ENCODE results near the gene CGN.

Gene CGN

GRCh38 chr1:151526735-151527525, 15.7 kb downstream of the CGN start:
- Histone ChIP-seq H3K27me3 (ENCODE audit: insufficient read depth, low read length, poor library complexity) (no peaks in the 10 kb centered on the region), H2AFZ (ENCODE audit: low read depth, low read length) (no peak overlapping the region), H3K9ac (ENCODE audit: low read depth, low read length) (no peak overlapping the region), H3K4me3 (ENCODE audit: low read depth in 1 of 2, low read length in 2 of 2) (no peak overlapping the region), H4K20me1 (ENCODE audit: insufficient read depth, low read length) (no peaks in the 10 kb centered on the region), H3K79me2 (ENCODE audit: insufficient read depth, low read length) (no peaks in the 10 kb centered on the region), H3K4me2 (ENCODE audit: insufficient read depth, low read length) (no peak overlapping the region), H3K9me3 (ENCODE audit: insufficient read depth, low read length, severe bottlenecking) (no peaks in the 10 kb centered on the region), H3K36me3 (ENCODE audit: insufficient read depth, low read length) (no peaks in the 10 kb centered on the region), H3K27ac (ENCODE audit: low read length) (no peak overlapping the region), H3K4me1 (ENCODE audit: insufficient read depth, low read length) (no peaks in the 10 kb centered on the region)
- no peak for ATAC-seq (ENCODE audit: insufficient read depth, low read depth)
- TF ChIP-seq CTCF (IDR thresholded peaks at IDR 0.05; ENCODE audit: borderline replicate concordance, extremely low read depth, low read length, poor library complexity, severe bottlenecking), result no peak
- no peak for TF ChIP-seq EZH2 (IDR thresholded peaks at IDR 0.05; ENCODE audit: borderline replicate concordance, low read depth, low read length, severe bottlenecking)
- DNase-seq, result no peak

DNA sequence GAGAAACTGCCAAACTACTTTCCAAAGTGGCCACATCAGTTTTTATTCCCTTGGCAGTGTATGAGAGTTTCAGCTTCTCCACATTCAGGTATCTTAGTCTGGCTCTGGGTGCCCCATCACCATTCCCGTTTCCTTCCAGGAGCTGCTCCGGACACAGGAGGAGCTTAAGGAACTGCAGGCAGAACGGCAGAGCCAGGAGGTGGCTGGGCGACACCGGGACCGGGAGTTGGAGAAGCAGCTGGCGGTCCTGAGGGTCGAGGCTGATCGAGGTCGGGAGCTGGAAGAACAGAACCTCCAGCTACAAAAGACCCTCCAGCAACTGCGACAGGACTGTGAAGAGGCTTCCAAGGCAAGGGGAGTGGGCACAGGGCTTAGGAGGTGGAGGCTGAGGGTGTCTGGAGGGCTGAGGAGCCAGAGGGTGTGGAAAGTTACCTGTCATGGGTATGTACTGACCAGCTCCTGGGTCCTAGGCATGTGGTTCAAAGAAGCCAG, 18.1 kb downstream of the CGN start:
- Histone ChIP-seq H3K4me2 (ENCODE audit: insufficient read depth, low read length) (no peak overlapping the region), H3K9ac (ENCODE audit: low read depth, low read length) (no peak overlapping the region), H3K79me2 (ENCODE audit: insufficient read depth, low read length) (no peaks in the 10 kb centered on the region), H3K36me3 (ENCODE audit: insufficient read depth, low read length) (no peaks in the 10 kb centered on the region), H3K9me3 (ENCODE audit: insufficient read depth, low read length, severe bottlenecking) (no peaks in the 10 kb centered on the region), H4K20me1 (ENCODE audit: insufficient read depth, low read length) (no peaks in the 10 kb centered on the region), H2AFZ (ENCODE audit: low read depth, low read length) (no peak overlapping the region), H3K27me3 (ENCODE audit: insufficient read depth, low read length, poor library complexity) (no peaks in the 10 kb centered on the region), H3K4me3 (ENCODE audit: low read depth in 1 of 2, low read length in 2 of 2) (no peak overlapping the region), H3K27ac (ENCODE audit: low read length) (no peak overlapping the region), H3K4me1 (ENCODE audit: insufficient read depth, low read length) (no peaks in the 10 kb centered on the region)
- DNase-seq (no peak), ATAC-seq (ENCODE audit: insufficient read depth, low read depth) (no peak)
- TF ChIP-seq CTCF (IDR thresholded peaks at IDR 0.05; ENCODE audit: borderline replicate concordance, extremely low read depth, low read length, poor library complexity, severe bottlenecking) (no peak), EZH2 (IDR thresholded peaks at IDR 0.05; ENCODE audit: borderline replicate concordance, low read depth, low read length, severe bottlenecking) (no peak)

DNA sequence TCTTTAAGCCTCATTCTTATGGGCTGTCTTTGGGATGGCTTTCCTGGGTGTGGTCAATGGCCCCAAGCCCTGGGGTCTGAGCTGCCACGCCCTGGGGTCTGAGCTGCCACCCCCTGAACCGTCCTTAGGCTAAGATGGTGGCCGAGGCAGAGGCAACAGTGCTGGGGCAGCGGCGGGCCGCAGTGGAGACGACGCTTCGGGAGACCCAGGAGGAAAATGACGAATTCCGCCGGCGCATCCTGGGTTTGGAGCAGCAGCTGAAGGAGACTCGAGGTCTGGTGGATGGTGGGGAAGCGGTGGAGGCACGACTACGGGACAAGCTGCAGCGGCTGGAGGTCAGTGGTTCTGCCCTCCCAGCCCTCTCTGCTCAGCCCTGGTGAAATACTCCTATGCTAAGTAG, 18.6 kb downstream of the CGN start:
- no peak overlapping the region for H2AFZ ChIP-seq (ENCODE audit: low read depth, low read length)
- H3K27me3 ChIP-seq (ENCODE audit: insufficient read depth, low read length, poor library complexity), result no peaks in the 10 kb centered on the region
- H3K4me3 ChIP-seq (ENCODE audit: low read depth in 1 of 2, low read length in 2 of 2), result no peak overlapping the region
- H3K4me2 ChIP-seq (ENCODE audit: insufficient read depth, low read length), result no peak overlapping the region
- no peak for TF ChIP-seq CTCF (IDR thresholded peaks at IDR 0.05; ENCODE audit: borderline replicate concordance, extremely low read depth, low read length, poor library complexity, severe bottlenecking)
- TF ChIP-seq EZH2 (IDR thresholded peaks at IDR 0.05; ENCODE audit: borderline replicate concordance, low read depth, low read length, severe bottlenecking), result no peak
- no peaks in the 10 kb centered on the region for H3K36me3 ChIP-seq (ENCODE audit: insufficient read depth, low read length)
- ATAC-seq (ENCODE audit: insufficient read depth, low read depth) (no peak), DNase-seq (no peak)
- H3K4me1 ChIP-seq (ENCODE audit: insufficient read depth, low read length), result no peaks in the 10 kb centered on the region
- H3K9me3 ChIP-seq (ENCODE audit: insufficient read depth, low read length, severe bottlenecking), result no peaks in the 10 kb centered on the region
- no peaks in the 10 kb centered on the region for H4K20me1 ChIP-seq (ENCODE audit: insufficient read depth, low read length)
- H3K79me2 ChIP-seq (ENCODE audit: insufficient read depth, low read length), result no peaks in the 10 kb centered on the region
- H3K27ac ChIP-seq (ENCODE audit: low read length), result no peak overlapping the region
- no peak overlapping the region for H3K9ac ChIP-seq (ENCODE audit: low read depth, low read length)
